ENCODE measurements around the gene CMSS1. TPM values are rescaled to one million over a fixed set of nuclear protein-coding genes. Genes with fewer than 3 reads are reported as not detected.

Gene CMSS1
- total RNA-seq, 5 donors from 2014 or later (not counting 1 experiment from before 2014, with no cell fraction given): 16.2 to 22.0 (median 18.3) TPM

DNA sequence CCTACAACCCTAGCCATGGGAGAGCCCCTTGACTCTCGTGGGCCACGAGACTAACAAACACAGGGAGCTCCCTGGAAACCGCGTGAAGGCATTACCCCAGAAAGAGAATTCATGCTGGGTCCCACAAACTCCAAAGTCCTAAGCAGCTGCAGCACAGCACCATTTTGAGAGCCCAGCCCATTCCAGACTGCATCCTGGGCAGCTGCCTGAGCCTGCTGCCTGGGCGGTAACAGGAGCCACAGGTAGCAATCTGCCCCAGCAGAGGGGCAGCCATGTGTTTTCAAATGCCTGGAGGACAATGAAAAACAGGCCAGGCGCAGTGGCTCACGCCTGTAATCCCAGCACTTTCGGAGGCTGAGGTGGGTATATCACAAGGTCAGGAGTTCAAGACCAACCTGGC is 380.2 kb downstream of the CMSS1 start:
- H3K9me3 ChIP-seq: no peaks in the 10 kb centered on the region
- POLR2A ChIA-PET: interaction anchor here in 1 of 2 donors (0.6 kb wide), 1 partner anchor 949 kb away, joined by 3 read pairs; no protein-coding TSS in a partner anchor
- 95% methylated on average over 5 of the region's 8 CpGs for WGBS (ENCODE audit: insufficient coverage)
- H3K27ac Mint-ChIP-seq: no peak overlapping the region
- no peak overlapping the region for H3K4me3 Mint-ChIP-seq
- DNase-seq (no peak), ATAC-seq (replicated peaks in 1 of 4) (no peak)
- no peaks in the 10 kb centered on the region for H3K27me3 ChIP-seq (replicated peaks in 1 of 2; ENCODE audit: control insufficient read depth in 2 of 2, extremely low read depth in 1 of 2, insufficient read depth in 2 of 2, low read length in 1 of 2)
- no peaks in the 10 kb centered on the region for H3K4me1 Mint-ChIP-seq
- H3K36me3 Mint-ChIP-seq: no peaks in the 10 kb centered on the region
- H3K27ac ChIP-seq (ENCODE audit: low read length): no peak overlapping the region
- no peak overlapping the region for H3K4me3 ChIP-seq (ENCODE audit: control insufficient read depth in 1 of 2, extremely low read depth in 1 of 2, low read length in 1 of 2)
- CTCF ChIA-PET: interaction anchor here in 1 of 2 donors (0.7 kb wide), 1 partner anchor 40 kb away, joined by 3 read pairs; no protein-coding TSS in a partner anchor
- no peaks in the 10 kb centered on the region for H3K9me3 Mint-ChIP-seq
- H3K36me3 ChIP-seq (ENCODE audit: control insufficient read depth in 2 of 2, extremely low read depth in 1 of 2, insufficient read depth in 1 of 2, low read length in 1 of 2): no peaks in the 10 kb centered on the region
- no peaks in the 10 kb centered on the region for H3K4me1 ChIP-seq (ENCODE audit: control insufficient read depth in 1 of 2, extremely low read depth in 1 of 2, insufficient read depth in 2 of 2, low read length in 2 of 2)
- no peaks in the 10 kb centered on the region for H3K27me3 Mint-ChIP-seq

DNA sequence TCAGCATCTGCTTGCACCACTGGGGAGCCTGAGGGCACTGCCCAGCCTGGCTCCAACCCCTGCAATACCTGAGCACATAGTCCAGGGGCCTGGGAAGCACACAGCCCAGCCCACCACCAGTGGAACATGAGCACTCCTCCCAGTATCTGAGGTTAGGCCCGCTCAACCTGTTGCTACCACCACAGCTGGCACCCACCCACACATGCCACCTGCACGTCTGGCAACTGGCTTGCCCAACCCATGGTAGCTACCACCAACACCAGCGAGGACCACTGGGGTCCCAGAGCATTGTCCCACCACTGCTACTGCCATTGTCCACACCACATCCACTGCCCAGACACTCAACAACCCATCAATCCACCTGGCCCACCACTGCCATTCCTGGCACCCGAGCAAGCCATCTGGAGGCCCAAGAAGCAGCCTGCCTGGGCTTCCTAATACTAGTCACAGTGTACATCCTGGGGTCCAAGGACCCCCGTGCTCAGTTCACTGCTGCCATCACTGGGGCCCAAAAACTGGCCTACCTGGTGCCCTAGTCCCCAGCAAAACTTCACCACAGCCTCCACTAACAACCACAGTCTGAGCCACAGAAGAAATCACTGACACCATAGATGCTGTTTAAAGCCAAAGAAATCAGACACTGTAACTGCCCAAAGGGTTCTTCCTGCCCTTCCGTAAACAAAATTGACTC is 381.1 kb downstream of the CMSS1 start:
- H3K27me3 ChIP-seq (replicated peaks in 1 of 2; ENCODE audit: control insufficient read depth in 2 of 2, extremely low read depth in 1 of 2, insufficient read depth in 2 of 2, low read length in 1 of 2): no peaks in the 10 kb centered on the region
- H3K4me1 ChIP-seq (ENCODE audit: control insufficient read depth in 1 of 2, extremely low read depth in 1 of 2, insufficient read depth in 2 of 2, low read length in 2 of 2): no peaks in the 10 kb centered on the region
- Mint-ChIP-seq H3K36me3 (no peaks in the 10 kb centered on the region), H3K4me1 (no peaks in the 10 kb centered on the region), H3K9me3 (no peaks in the 10 kb centered on the region), H3K27ac (no peak overlapping the region), H3K4me3 (no peak overlapping the region), H3K27me3 (no peaks in the 10 kb centered on the region)
- CTCF ChIA-PET: no interaction called here
- H3K36me3 ChIP-seq (ENCODE audit: control insufficient read depth in 2 of 2, extremely low read depth in 1 of 2, insufficient read depth in 1 of 2, low read length in 1 of 2): no peaks in the 10 kb centered on the region
- DNase-seq (no peak), ATAC-seq (replicated peaks in 1 of 4) (no peak)
- no peak overlapping the region for H3K4me3 ChIP-seq (ENCODE audit: control insufficient read depth in 1 of 2, extremely low read depth in 1 of 2, low read length in 1 of 2)
- WGBS (ENCODE audit: insufficient coverage): 82% methylated on average over 6 of the region's 6 CpGs
- POLR2A ChIA-PET: no interaction called here
- no peaks in the 10 kb centered on the region for H3K9me3 ChIP-seq
- H3K27ac ChIP-seq (ENCODE audit: low read length): no peak overlapping the region

DNA sequence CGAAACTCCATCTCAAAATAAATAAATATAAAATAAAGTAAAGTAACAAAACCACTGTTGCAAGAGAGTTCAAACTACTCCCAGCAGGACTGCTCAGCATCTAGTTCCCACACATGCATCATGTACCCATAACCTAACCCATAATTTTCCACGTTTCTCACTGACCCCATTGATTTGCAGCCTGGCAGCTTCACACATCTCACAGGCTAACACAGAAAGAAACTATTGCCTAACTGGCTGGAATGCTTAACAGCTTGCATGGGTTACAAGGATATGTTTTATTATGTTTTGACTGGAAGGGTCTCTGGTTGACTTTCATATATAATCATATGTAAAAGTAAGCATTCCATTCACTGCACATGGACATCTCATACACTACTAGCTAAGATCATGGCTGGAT is 387.5 kb downstream of the CMSS1 start:
- H3K9me3 ChIP-seq: no peaks in the 10 kb centered on the region
- no peak overlapping the region for H3K4me3 Mint-ChIP-seq
- no CpG with 5 or more reads among the region's 2 CpGs for WGBS (ENCODE audit: insufficient coverage)
- CTCF ChIA-PET: no interaction called here
- H3K27me3 ChIP-seq (replicated peaks in 1 of 2; ENCODE audit: control insufficient read depth in 2 of 2, extremely low read depth in 1 of 2, insufficient read depth in 2 of 2, low read length in 1 of 2): no peaks in the 10 kb centered on the region
- POLR2A ChIA-PET: no interaction called here
- H3K4me3 ChIP-seq (ENCODE audit: control insufficient read depth in 1 of 2, extremely low read depth in 1 of 2, low read length in 1 of 2): no peak overlapping the region
- H3K4me1 Mint-ChIP-seq: peaks cover 7 to 13% (median 9%) of the 10 kb centered on the region in 3 donors
- no peaks in the 10 kb centered on the region for H3K36me3 ChIP-seq (ENCODE audit: control insufficient read depth in 2 of 2, extremely low read depth in 1 of 2, insufficient read depth in 1 of 2, low read length in 1 of 2)
- no peak overlapping the region for H3K27ac ChIP-seq (ENCODE audit: low read length)
- no peak overlapping the region for H3K27ac Mint-ChIP-seq
- no peaks in the 10 kb centered on the region for H3K36me3 Mint-ChIP-seq
- H3K27me3 Mint-ChIP-seq: no peaks in the 10 kb centered on the region
- DNase-seq: no peak
- H3K9me3 Mint-ChIP-seq: no peaks in the 10 kb centered on the region
- ATAC-seq (replicated peaks in 1 of 4): no peak
- H3K4me1 ChIP-seq (ENCODE audit: control insufficient read depth in 1 of 2, extremely low read depth in 1 of 2, insufficient read depth in 2 of 2, low read length in 2 of 2): peaks cover 2 to 6% of the 10 kb centered on the region in 2 experiments

DNA sequence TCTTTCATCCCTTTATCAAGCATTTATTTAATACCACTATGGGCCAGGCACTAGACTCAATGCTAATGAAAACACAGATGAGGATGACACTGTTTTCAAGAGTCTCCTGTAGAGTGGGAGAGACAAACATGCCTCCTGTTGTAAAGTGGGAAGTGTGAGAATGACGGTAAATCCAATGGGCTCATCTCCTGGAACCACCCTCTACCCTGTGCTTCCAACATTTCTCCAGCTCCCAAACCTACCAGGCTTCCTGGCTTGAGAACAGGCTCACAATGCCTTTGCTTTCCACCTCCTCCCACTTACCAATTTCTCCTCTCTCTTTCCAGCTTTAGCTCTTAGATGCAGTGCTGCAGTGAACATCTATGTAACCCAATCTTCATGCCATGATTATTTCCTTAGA is 389.0 kb downstream of the CMSS1 start:
- H3K9me3 Mint-ChIP-seq: no peaks in the 10 kb centered on the region
- no peak overlapping the region for H3K4me3 ChIP-seq (ENCODE audit: control insufficient read depth in 1 of 2, extremely low read depth in 1 of 2, low read length in 1 of 2)
- H3K4me1 ChIP-seq (ENCODE audit: control insufficient read depth in 1 of 2, extremely low read depth in 1 of 2, insufficient read depth in 2 of 2, low read length in 2 of 2): peaks cover 5 to 13% of the 10 kb centered on the region in 2 experiments
- H3K27ac Mint-ChIP-seq: no peak overlapping the region
- ATAC-seq (replicated peaks in 1 of 4) (no peak), DNase-seq (no peak)
- H3K36me3 ChIP-seq (ENCODE audit: control insufficient read depth in 2 of 2, extremely low read depth in 1 of 2, insufficient read depth in 1 of 2, low read length in 1 of 2): no peaks in the 10 kb centered on the region
- no peaks in the 10 kb centered on the region for H3K9me3 ChIP-seq
- H3K4me3 Mint-ChIP-seq: no peak overlapping the region
- CTCF ChIA-PET: no interaction called here
- no CpG with 5 or more reads among the region's 1 CpG for WGBS (ENCODE audit: insufficient coverage)
- H3K36me3 Mint-ChIP-seq: no peaks in the 10 kb centered on the region
- POLR2A ChIA-PET: no interaction called here
- H3K27me3 ChIP-seq (replicated peaks in 1 of 2; ENCODE audit: control insufficient read depth in 2 of 2, extremely low read depth in 1 of 2, insufficient read depth in 2 of 2, low read length in 1 of 2): no peaks in the 10 kb centered on the region
- H3K27ac ChIP-seq (ENCODE audit: low read length): no peak overlapping the region
- no peaks in the 10 kb centered on the region for H3K27me3 Mint-ChIP-seq
- H3K4me1 Mint-ChIP-seq: peaks cover 18 to 24% (median 20%) of the 10 kb centered on the region in 3 donors

DNA sequence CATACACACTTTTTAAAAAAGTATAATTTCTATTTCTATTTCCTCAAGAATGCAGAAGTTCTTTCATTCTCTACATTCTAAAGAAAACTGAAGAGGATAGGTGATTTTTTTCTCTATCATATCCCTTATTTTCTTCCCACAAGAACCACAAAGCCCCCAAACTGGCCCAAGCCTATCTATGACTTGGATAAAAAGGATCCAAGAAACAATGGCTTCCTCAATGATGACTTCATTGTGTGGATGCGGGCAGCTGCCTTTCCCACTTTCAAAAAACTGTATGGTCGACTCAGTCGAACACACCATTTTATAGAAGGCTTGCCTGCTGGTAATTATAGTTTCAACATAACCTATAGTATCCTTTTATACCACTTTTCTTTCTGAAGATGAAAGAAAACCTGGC is 390.2 kb downstream of the CMSS1 start:
- Mint-ChIP-seq H3K36me3 (no peaks in the 10 kb centered on the region), H3K27me3 (no peaks in the 10 kb centered on the region), H3K9me3 (no peaks in the 10 kb centered on the region), H3K4me3 (no peak overlapping the region), H3K4me1 (peaks cover 18 to 24% (median 20%) of the 10 kb centered on the region in 3 donors), H3K27ac (no peak overlapping the region)
- CTCF ChIA-PET: interaction anchor here in 1 of 2 donors (0.6 kb wide), 1 partner anchor 140 kb away, joined by 3 read pairs; no protein-coding TSS in a partner anchor
- ATAC-seq (replicated peaks in 1 of 4): no peak
- Histone ChIP-seq H3K9me3 (no peaks in the 10 kb centered on the region), H3K27me3 (replicated peaks in 1 of 2; ENCODE audit: control insufficient read depth in 2 of 2, extremely low read depth in 1 of 2, insufficient read depth in 2 of 2, low read length in 1 of 2) (no peaks in the 10 kb centered on the region), H3K4me1 (ENCODE audit: control insufficient read depth in 1 of 2, extremely low read depth in 1 of 2, insufficient read depth in 2 of 2, low read length in 2 of 2) (peaks cover 5 to 13% of the 10 kb centered on the region in 2 experiments), H3K4me3 (ENCODE audit: control insufficient read depth in 1 of 2, extremely low read depth in 1 of 2, low read length in 1 of 2) (no peak overlapping the region), H3K27ac (ENCODE audit: low read length) (no peak overlapping the region), H3K36me3 (ENCODE audit: control insufficient read depth in 2 of 2, extremely low read depth in 1 of 2, insufficient read depth in 1 of 2, low read length in 1 of 2) (no peaks in the 10 kb centered on the region)
- no peak for DNase-seq
- 86% methylated on average over 1 of the region's 3 CpGs for WGBS (ENCODE audit: insufficient coverage)
- POLR2A ChIA-PET: interaction anchor here in 1 of 2 donors (0.7 kb wide), 1 partner anchor 68 kb away, joined by 3 read pairs; no protein-coding TSS in a partner anchor

DNA sequence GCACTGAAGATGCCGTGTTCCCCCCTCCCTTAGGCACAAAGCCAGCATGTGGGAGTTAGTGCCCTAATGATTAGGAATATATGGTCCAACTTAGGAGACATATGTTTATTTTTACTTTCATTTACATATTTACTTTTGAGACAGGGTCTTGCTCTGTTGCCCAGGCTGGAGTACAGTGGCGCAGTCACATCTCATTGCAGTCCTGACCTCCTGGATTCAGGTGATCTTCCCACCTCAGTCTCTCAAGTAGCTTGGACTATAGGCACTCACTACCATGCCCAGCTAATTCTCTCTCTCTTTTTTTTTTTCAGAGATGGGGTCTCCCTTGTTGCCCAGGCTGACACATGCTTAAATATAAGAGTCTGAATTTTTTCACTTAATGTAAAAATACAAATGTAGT is 391.5 kb downstream of the CMSS1 start:
- Mint-ChIP-seq H3K27me3 (no peaks in the 10 kb centered on the region), H3K36me3 (no peaks in the 10 kb centered on the region), H3K27ac (peak overlapping the region in 1 of 2 donors; percentile 91), H3K4me1 (peaks cover 18 to 24% (median 20%) of the 10 kb centered on the region in 3 donors), H3K9me3 (no peaks in the 10 kb centered on the region), H3K4me3 (no peak overlapping the region)
- ATAC-seq (replicated peaks in 1 of 4): no peak
- H3K4me1 ChIP-seq (ENCODE audit: control insufficient read depth in 1 of 2, extremely low read depth in 1 of 2, insufficient read depth in 2 of 2, low read length in 2 of 2): peaks cover 5 to 13% of the 10 kb centered on the region in 2 experiments
- no peak overlapping the region for H3K4me3 ChIP-seq (ENCODE audit: control insufficient read depth in 1 of 2, extremely low read depth in 1 of 2, low read length in 1 of 2)
- no peak for DNase-seq
- no peaks in the 10 kb centered on the region for H3K36me3 ChIP-seq (ENCODE audit: control insufficient read depth in 2 of 2, extremely low read depth in 1 of 2, insufficient read depth in 1 of 2, low read length in 1 of 2)
- 100% methylated on average over 1 of the region's 2 CpGs for WGBS (ENCODE audit: insufficient coverage)
- POLR2A ChIA-PET: interaction anchor here in 1 of 2 donors (0.6 kb wide), 1 partner anchor 54 kb away, joined by 9 read pairs; no protein-coding TSS in a partner anchor
- H3K27ac ChIP-seq (ENCODE audit: low read length): no peak overlapping the region
- H3K9me3 ChIP-seq: no peaks in the 10 kb centered on the region
- H3K27me3 ChIP-seq (replicated peaks in 1 of 2; ENCODE audit: control insufficient read depth in 2 of 2, extremely low read depth in 1 of 2, insufficient read depth in 2 of 2, low read length in 1 of 2): no peaks in the 10 kb centered on the region
- CTCF ChIA-PET: no interaction called here
